Uterus (tissue), 2 donors: ENCODE measurements around the gene QPCT.

Source experiments
- POLR2A ChIP-seq, 2 donors: fragments of 450-650 bp; IDR thresholded peaks; one replicate each; pipeline ENCODE4 v1.6.1; 2016; ENCODE audit warnings: antibody characterized with exemption in 2 of 2, mild to moderate bottlenecking in 1 of 2, moderate library complexity in 1 of 2
- TF ChIP-seq, protein P1 (sequence below), 4 experiments: fragments of 200-600 bp in 2 of 4; fragments of 450-650 bp in 2 of 4; sonication (generic) in 2 of 4; IDR thresholded peaks; one replicate each; pipeline ENCODE4 v1.5.1; 2016 to 2019; ENCODE audit warnings: antibody characterized with exemption in 4 of 4, mild to moderate bottlenecking in 2 of 4, moderate library complexity in 1 of 4

DNA sequence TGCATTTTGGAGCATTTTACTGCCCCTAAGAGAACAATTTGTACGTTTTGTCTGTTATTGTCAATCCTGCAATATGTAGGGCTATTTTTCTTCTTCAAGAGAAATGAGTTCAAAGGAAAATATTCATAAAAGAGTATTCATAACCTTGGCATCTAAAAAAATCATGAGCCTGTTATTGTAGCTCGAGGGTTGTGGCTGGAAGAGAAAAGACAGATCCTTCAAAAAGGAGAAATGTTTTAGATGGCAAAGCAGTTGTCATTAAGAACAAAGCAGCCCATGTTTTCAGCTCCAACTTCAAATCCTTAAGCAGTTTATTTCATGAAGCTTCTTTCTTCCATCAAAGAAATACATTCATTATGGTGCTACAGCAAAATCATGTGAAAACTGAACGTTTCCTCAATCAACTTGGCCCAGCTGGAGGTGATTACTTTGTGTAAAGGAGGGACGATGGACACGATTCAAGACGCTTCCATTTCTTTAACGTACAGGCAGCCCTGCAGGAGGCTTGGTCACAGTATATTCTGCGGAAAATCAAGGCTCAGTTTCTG lies 31.4 kb downstream of the QPCT start:
- TF ChIP-seq POLR2A (IDR thresholded peaks at IDR 0.05) = no peak
- TF ChIP-seq, protein P1, sequence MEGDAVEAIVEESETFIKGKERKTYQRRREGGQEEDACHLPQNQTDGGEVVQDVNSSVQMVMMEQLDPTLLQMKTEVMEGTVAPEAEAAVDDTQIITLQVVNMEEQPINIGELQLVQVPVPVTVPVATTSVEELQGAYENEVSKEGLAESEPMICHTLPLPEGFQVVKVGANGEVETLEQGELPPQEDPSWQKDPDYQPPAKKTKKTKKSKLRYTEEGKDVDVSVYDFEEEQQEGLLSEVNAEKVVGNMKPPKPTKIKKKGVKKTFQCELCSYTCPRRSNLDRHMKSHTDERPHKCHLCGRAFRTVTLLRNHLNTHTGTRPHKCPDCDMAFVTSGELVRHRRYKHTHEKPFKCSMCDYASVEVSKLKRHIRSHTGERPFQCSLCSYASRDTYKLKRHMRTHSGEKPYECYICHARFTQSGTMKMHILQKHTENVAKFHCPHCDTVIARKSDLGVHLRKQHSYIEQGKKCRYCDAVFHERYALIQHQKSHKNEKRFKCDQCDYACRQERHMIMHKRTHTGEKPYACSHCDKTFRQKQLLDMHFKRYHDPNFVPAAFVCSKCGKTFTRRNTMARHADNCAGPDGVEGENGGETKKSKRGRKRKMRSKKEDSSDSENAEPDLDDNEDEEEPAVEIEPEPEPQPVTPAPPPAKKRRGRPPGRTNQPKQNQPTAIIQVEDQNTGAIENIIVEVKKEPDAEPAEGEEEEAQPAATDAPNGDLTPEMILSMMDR (IDR thresholded peaks at IDR 0.05) = no peak
